ENCODE measurements around the gene MEPCE.

The MEPCE gene

DNA sequence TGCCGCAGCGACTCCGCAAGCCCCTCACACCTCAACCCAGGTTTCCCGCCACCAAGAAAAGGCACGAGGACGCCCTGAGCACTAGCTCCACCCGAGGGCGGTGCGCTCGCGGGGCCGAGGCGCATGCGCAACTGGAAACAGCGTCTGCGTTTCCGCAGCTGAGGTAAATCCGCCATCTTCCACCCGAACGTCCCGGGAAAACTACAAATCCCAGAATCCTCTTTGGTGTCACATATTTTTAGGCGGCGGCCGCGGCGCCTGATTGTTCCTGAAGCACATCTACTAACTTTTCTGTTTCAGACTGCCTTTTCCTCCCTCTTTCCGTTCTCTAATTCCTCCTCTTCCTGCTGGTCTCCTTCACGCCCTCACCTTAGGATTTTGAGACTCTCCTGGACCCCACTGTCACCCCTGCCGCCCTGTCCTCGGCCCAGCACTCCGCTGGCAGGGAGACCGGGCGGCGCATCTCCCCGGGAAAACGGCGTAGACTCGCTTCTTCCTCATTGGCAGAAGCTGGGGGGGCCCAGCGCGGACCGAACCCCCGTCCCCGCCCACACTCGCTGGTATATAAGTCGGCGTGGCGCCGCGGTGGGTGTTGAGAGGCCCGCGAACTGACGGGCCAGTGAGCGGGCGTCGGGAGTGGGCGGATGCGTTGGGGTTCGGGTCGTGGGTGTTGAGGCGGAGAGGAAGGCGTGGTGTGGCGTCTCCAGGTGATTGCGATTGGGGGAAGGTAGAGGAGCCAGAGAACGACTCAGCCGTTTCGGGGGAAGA, 1.2 kb upstream of the MEPCE start, which contains the start of gene ZCWPW1:
TSS of gene ZCWPW1 (minus strand) at position 505 of the 768 bp plus-strand sequence. CDS start 8,054 bp downstream, outside the sequence.
- H3K36me3 ChIP-seq (ENCODE audit: control insufficient read depth, low read length): peaks cover 36% of the 10 kb centered on the region
- no peaks in the 10 kb centered on the region for H3K27me3 ChIP-seq (ENCODE audit: control insufficient read depth, low read length)
- H3F3A ChIP-seq (ENCODE audit: control insufficient read depth, insufficient read depth): peaks cover 40% of the 10 kb centered on the region
- H3K4me1 ChIP-seq (ENCODE audit: control insufficient read depth, low read length): peaks cover 36% of the 10 kb centered on the region
- peaks cover 5% of the 10 kb centered on the region for H3K9me3 ChIP-seq (ENCODE audit: control insufficient read depth, insufficient read depth, low read length)
- H4K20me1 ChIP-seq (ENCODE audit: control insufficient read depth, insufficient read depth, low read depth, low read length): peaks cover 11% of the 10 kb centered on the region; the same call in 1 of the 2 replicates
- H3K4me3 ChIP-seq (ENCODE audit: low read length): peak within 1 kb of the TSS; percentile 77
- H3K9me2 ChIP-seq (replicated peaks; ENCODE audit: control insufficient read depth, low read length): no peaks in the 10 kb centered on the region
- TF ChIP-seq CTCF (IDR thresholded peaks at IDR 0.05; ENCODE audit: low read depth, low read length, poor library complexity, severe bottlenecking) (no peak), EZH2phosphoT487 (IDR thresholded peaks at IDR 0.05; ENCODE audit: borderline replicate concordance, low read length) (no peak)
- H3K79me2 ChIP-seq (ENCODE audit: control insufficient read depth, low read length): peaks cover 37% of the 10 kb centered on the region
- H3K4me2 ChIP-seq (ENCODE audit: low read length): peak within 1 kb of the TSS; percentile 83
- peak within 1 kb of the TSS; percentile 89 for H3K27ac ChIP-seq (ENCODE audit: low read depth, low read length)

GRCh38 chr7:100428967-100429636, 529 bp upstream of the MEPCE start:
- no peak for TF ChIP-seq EZH2phosphoT487 (IDR thresholded peaks at IDR 0.05; ENCODE audit: borderline replicate concordance, low read length)
- peak; percentile 13 for TF ChIP-seq CTCF (IDR thresholded peaks at IDR 0.05; ENCODE audit: low read depth, low read length, poor library complexity, severe bottlenecking)
- Histone ChIP-seq H3K4me2 (ENCODE audit: low read length) (peak overlapping the region; percentile 83), H3K36me3 (ENCODE audit: control insufficient read depth, low read length) (peaks cover 43% of the 10 kb centered on the region)

DNA sequence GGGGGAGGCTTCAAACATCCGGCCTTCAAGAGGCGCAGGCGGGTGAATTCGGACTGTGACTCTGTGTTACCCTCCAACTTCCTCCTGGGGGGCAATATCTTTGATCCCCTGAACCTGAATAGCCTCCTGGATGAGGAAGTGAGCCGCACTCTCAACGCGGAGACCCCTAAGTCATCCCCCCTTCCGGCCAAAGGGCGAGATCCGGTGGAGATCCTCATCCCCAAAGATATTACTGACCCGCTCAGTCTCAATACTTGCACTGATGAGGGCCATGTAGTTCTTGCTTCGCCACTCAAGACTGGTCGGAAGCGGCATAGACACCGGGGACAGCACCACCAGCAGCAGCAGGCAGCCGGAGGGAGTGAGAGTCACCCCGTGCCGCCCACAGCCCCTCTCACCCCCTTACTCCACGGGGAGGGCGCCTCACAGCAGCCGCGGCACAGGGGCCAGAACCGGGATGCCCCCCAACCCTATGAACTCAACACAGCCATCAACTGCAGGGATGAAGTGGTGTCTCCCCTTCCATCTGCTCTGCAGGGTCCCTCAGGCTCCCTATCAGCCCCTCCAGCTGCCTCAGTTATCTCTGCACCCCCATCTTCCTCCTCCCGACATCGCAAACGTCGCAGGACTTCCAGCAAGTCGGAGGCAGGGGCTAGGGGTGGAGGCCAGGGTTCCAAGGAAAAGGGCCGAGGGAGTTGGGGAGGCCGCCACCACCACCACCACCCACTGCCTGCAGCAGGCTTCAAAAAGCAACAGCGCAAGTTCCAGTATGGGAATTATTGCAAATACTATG, 1.1 kb downstream of the MEPCE start:
- H3K4me3 ChIP-seq (ENCODE audit: low read length): peak overlapping the region; percentile 77
- H3K4me2 ChIP-seq (ENCODE audit: low read length): peak overlapping the region; percentile 83
- no peaks in the 10 kb centered on the region for H3K9me2 ChIP-seq (replicated peaks; ENCODE audit: control insufficient read depth, low read length)
- no peak for TF ChIP-seq CTCF (IDR thresholded peaks at IDR 0.05; ENCODE audit: low read depth, low read length, poor library complexity, severe bottlenecking)
- peaks cover 59% of the 10 kb centered on the region for H3K36me3 ChIP-seq (ENCODE audit: control insufficient read depth, low read length)
- H3K4me1 ChIP-seq (ENCODE audit: control insufficient read depth, low read length): peaks cover 55% of the 10 kb centered on the region
- peaks cover 49% of the 10 kb centered on the region for H3F3A ChIP-seq (ENCODE audit: control insufficient read depth, insufficient read depth)
- peak overlapping the region; percentile 89 for H3K27ac ChIP-seq (ENCODE audit: low read depth, low read length)
- H4K20me1 ChIP-seq (ENCODE audit: control insufficient read depth, insufficient read depth, low read depth, low read length): peaks cover 11% of the 10 kb centered on the region; the same call in 1 of the 2 replicates
- peaks cover 5% of the 10 kb centered on the region for H3K9me3 ChIP-seq (ENCODE audit: control insufficient read depth, insufficient read depth, low read length)
- H3K27me3 ChIP-seq (ENCODE audit: control insufficient read depth, low read length): no peaks in the 10 kb centered on the region
- H3K79me2 ChIP-seq (ENCODE audit: control insufficient read depth, low read length): peaks cover 61% of the 10 kb centered on the region

More at GRCh38 chr7:100428967-100429636, 529 bp upstream of the MEPCE start:
- H3K27me3 ChIP-seq (ENCODE audit: control insufficient read depth, low read length): no peaks in the 10 kb centered on the region
- H3F3A ChIP-seq (ENCODE audit: control insufficient read depth, insufficient read depth): peaks cover 46% of the 10 kb centered on the region
- H3K4me3 ChIP-seq (ENCODE audit: low read length): peak overlapping the region; percentile 77
- peaks cover 5% of the 10 kb centered on the region for H3K9me3 ChIP-seq (ENCODE audit: control insufficient read depth, insufficient read depth, low read length)
- H3K9me2 ChIP-seq (replicated peaks; ENCODE audit: control insufficient read depth, low read length): no peaks in the 10 kb centered on the region
- H3K79me2 ChIP-seq (ENCODE audit: control insufficient read depth, low read length): peaks cover 45% of the 10 kb centered on the region
- H3K4me1 ChIP-seq (ENCODE audit: control insufficient read depth, low read length): peaks cover 43% of the 10 kb centered on the region
- peaks cover 11% of the 10 kb centered on the region; the same call in 1 of the 2 replicates for H4K20me1 ChIP-seq (ENCODE audit: control insufficient read depth, insufficient read depth, low read depth, low read length)
- peak overlapping the region; percentile 89 for H3K27ac ChIP-seq (ENCODE audit: low read depth, low read length)

Measured in DOHH2 (cell line).